HG03575 (cell line): ENCODE data around the gene NPHP4.
"Not testable (repeated sequence)": the region's sequence is repeated elsewhere in the genome, so short reads cannot be mapped to it uniquely, and the experiment has no call there.

Source experiments
- ATAC-seq: cut with Tn5 transposase; IDR thresholded peaks from one replicate; pipeline ENCODE4 v1.9.1; 2021; ENCODE audit not compliant: unreplicated experiment, insufficient number of reproducible peaks, low FRiP score; ENCODE audit errors: extremely low read depth

Gene NPHP4

DNA sequence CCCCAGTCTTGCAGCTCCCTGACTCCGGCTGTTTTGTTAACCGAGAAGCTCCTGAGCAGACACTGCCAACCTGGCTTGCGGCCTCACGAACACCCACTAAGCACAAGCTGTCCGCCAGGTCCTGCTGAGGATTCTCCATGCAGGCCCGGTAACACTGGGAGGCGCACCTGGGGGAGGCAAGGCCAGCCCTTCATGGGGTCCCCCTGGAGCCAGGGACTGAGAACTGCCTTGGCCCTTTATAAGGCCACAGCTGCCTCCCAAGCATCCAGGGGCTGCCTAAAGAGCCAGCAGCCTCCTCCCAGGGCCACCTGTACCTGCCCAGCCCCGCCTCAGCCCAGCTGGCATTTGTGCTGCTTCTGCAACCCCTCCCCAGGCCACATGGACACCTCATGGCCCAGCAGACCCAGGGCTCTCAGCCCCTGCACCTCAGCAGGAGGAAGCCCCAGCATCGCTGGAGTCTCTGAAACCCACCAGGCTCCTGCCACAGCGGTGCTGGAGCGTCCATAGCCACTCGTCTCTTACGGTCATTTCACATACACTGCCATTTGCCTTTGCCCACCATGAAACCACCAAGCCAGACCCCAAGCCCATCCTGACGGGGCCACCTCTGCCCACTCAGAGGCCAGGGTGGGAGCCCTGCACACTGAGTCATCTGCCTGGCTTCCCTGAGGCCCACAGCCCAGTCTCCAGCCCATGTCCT lies 82.5 kb downstream of the NPHP4 start:
- ATAC-seq: no peak

DNA sequence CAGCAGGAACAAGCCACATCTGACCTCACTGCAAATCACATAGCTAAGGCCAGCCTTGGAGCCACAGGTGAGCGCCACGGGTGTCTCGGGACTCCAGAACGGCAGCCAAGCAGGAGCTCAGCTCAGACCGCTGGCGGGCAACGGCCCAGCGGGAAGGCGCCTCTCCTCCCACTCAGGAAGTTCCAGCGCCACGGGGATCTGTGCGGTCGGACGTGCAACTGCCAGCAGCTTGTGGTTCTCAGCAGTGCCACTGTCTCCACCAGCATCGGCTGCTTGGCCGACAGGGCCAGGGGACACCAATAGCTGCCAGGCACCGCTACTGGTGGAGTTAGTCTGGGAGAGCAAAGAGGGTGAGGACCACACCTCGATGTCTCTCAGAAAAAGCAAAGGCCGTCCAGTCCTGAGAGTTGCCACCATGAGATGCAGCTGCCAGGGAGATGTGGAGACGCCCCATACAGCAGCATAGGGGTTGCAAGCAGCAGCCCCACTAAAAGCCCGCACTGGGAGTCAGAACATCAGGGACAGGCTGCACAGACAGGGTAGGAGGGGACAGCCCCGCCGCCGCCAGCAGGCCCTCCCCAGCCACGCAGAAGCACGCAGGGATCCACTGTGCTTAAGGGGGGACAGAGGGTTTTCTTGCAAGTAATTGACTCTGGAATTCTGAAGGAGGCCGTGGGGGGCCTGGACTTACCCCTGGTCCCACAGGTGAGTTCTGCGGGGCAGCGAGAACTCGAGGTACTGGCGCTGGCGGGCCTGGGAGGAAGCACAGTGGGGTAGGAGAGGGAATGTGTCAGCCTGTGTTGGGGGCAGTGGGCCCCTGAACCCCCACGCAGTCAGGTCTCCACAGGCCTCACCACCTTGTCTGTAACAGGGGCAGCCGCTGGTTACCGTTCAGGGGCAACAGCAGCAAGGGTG lies 83.5 kb downstream of the NPHP4 start:
- no peak for ATAC-seq

- no peak for ATAC-seq
These were observed 84.3 kb downstream of the NPHP4 start for GRCh38 chr1:5907966-5908365.

DNA sequence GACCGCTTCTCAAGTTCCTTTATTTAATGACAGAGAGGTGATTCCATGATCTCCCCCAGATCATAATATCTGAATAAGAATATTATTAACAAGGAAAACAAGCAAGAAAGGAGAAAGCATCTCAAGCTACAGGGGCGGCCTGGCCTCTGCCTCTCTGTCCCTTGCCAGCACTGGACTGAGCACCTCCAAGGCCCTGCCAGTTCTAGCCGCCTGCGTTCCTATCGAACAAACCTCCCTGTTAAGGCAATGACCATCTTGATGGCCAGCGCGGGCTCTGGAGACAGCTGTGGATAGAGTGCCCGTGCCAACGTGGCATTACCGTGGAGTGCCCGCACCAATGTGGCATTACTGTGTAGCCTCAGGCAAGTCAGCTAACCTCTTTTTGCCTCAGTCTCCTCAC lies 84.8 kb downstream of the NPHP4 start:
- ATAC-seq: no peak

GRCh38 chr1:5906966-5907365 lies 85.3 kb downstream of the NPHP4 start:
- no peak for ATAC-seq

DNA sequence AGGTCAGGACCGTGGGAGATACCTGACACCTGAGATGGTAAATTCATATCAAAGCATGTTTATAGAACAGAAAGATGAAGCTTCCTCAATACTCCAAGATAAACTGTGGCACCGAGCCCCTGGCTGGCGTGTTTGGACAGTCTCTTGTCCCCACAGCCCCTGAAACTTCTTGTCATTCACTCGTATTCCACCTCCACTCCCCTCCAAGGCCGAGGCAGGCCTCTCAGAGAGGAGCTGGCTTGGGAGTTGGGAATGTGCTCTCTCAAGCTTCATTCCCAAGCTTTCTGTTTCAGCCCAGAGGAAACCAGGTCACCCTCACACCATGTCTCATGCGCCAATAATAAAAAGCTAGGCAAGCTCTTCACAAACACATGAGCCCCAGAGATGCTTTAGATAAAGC lies 86.1 kb downstream of the NPHP4 start:
- ATAC-seq: no peak

GRCh38 chr1:5905436-5905835 lies 86.8 kb downstream of the NPHP4 start:
- ATAC-seq: no peak

GRCh38 chr1:5904551-5904950 lies 87.7 kb downstream of the NPHP4 start:
- ATAC-seq: no peak

DNA sequence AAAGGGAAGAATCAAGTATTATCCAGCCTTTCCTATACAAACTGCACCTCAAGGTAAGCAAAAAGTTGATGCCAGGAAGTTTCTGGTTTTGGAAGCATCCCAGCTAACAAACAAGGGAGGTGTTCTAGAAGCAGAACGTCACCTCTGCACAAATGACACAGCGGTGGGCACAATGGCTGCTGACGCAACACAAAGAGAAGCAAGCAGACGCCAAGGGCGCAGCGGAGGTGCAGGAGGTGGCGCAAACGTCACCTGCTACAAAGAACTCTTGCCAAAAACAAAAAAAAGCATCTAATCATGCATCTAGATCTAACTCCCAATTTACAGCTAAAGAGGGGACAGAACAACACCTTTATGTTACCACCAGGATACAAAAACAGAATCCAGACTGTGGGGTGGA lies 88.5 kb downstream of the NPHP4 start:
- no peak for ATAC-seq

DNA sequence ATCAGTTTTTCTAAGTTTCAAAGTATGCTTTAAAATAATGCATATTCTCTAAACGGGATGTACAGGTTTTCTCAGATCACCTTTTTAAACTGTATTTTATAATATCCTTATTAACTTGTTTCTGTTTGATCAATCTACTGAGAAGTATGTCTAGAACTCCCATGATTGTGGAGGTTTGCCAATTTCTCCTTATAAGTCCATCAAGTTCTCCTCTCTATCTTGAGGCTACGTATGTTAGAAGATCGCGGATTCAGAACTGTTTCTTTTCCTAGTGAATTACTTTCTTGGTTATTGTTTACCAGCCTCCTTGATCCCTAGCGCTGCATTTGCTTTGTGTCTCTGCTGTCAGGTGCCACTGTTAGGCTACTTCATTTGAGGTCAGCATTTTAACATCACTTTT lies 89.2 kb downstream of the NPHP4 start:
- ATAC-seq: no peak

DNA sequence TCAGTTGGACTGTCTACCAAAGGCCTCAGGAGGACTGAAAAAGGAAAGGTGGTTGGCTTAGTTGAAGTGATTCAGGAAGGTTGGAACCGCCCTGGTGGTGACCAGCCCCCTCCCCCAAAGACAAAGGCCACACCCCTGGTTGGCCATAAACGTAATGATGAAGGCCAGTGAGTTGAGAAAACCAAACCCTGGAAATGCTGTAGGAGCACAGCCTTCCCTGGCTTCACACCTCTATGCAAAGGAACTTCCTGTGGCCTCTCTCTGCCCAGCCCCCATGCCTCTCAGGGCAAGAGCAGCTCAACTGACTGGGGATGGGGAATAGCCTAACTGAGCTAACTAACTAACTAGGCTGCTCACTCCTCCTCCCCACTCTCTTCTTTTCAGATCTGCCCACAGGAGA lies 90.4 kb downstream of the NPHP4 start:
- no peak for ATAC-seq

GRCh38 chr1:5901150-5901549 lies 91.1 kb downstream of the NPHP4 start:
- no peak for ATAC-seq

- no peak for ATAC-seq
These were observed 94.0 kb downstream of the NPHP4 start for GRCh38 chr1:5898266-5898665.

DNA sequence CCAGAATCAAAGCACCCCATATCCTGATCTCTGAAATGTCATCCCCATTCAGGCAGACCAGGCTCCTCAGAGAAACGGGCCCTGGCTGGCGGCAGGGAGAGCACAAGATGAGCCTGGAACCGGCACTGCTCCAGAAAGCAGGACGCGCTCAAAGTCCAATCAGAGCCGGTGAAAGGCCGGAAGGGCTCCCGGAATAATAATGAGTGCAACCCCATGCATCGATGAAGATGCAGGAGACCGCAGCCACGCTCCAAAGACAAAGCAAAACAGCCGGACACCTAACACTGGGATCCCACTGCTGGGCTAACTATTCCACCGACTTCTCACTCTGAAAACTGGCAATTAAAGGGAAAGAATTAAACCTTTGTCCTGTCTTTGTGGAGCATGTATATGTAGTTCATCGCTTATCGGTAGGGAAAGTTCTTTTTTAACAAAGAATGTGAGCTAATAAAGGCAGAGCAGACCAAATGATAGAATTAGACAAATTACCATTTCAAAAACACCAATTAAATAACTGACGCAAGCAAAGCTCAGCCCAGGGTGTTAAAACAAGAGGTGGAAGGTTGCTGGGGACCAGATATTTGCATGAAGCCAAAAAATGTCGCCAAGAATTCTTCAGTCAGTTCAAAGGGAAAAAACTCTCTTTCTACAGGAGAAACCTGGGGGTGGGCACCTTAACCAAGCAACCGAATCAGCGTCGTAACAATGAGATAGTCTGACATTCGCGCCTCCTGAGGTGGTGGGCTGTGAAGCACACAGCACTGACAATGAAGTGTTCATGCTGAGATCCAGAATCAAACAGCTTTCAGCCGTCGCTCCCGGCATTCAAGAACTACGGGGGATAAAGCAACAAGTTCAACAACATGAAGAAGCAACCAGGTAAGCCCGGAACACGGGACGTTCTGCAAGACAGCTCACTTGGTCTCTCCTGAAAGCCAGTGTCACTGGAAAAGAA lies 95.2 kb downstream of the NPHP4 start:
- ATAC-seq: no peak

DNA sequence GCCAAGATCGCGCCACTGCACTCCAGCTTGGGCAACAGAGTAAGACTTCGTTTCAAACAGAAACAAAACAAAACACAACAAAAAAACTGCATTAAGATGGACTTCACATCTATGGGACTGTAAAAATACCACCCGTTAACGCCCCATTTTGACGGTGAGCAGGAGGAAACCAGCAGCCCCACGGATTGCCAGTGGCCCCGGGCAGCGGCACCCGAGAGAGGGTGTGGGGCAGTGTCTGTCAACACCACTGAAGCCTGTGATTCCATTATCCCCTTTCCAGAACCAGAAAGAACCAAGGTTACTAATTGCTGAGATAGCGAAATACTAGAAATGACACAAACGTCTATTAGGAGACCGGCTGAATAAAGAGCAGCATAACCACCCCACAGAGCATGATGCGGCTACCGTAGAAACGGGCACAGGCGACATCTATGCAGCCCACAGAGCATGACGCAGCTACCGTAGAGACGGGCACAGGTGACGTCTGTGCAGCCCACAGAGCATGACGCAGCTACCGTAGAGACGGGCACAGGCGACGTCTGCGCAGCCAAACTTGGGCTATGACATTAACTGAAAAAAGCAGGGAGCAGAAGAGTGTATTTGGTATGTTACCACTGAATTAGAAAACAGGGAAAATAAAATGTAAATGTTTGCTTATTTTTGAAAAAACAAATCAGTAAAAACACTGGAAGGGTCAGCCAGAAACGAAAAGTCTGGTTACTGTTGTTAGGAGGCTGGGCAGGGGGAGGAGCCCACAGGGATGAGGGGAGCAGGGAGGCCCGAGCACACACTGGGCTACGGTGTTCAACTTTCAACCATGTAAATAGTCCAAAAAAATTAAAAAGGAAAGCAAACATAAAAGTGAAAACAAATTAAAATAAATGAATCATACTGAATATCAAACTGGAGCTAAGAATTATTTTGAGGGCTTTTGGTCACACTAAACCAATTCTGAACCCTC lies 96.5 kb downstream of the NPHP4 start:
- ATAC-seq: no peak

DNA sequence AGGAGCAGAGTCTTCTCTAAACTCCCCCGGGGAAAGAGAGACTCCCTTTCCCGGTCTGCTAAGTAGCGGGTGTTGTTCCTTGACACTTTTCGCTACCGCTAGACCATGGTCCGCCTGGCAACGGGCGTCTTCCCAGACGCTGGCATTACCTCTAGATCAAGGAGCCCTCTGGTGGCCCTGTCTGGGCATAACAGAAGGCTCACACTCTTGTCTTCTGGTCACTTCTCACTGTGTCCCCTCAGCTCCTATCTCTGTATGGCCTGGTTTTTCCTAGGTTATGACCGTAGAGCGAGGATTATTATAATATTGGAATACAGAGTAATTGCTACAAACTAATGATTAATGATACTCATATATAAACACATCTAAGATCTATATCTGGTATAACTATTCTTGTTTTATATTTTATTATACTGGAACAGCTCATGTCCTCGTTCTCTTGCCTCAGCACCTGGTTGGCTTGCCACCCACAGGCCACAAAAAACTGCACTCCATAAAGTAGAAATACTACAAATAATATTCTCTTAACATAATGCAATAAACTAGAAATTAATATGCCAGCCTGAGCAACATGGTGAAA lies 98.4 kb downstream of the NPHP4 start:
- ATAC-seq: not testable (repeated sequence)

DNA sequence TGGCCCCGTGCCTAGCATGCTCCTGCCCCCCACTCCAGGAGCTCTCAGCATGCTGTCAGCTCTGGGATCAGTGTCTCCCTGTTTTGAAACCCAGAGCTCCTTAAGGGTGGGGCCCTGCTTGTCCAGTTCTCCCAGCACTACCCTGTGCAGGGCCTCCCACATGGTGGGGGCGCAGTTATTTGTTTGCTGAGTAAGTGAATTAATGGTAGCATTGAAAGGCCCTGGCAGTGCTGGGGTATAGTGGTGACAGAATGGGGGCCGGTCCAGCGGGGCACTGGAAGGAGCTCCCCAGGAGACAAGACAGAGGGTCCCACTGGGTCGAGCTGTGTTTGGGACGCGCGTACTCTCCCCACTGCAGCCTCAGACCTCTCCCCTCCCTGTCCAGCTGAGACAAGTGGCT lies 99.9 kb downstream of the NPHP4 start:
- ATAC-seq: no peak

DNA sequence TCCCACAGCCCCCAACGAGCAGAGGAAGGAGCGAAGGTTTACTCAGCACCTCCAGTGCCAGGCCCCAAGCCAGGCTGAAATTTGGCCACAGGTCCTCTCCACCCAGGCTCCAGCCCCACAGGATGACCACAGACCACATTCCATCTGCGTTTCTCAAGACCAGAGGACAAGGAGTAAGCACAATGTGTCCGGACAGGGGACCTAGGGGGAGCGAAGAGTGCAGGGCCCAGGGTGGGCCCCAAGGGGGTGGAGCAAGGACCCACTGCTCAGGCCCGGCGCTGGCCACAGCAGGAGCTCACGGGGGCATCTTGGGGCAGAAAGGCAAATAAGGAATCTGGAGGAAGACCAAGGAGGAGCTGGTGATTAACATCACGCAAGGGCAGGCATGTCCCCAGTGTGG lies 100.5 kb downstream of the NPHP4 start:
- no peak for ATAC-seq
